ENCODE results near the gene GLIS1. TPM values are rescaled to one million over a fixed set of nuclear protein-coding genes. Genes with fewer than 3 reads are reported as not detected.
A peak's percentile ranks its signal among the peaks of the same experiment; 100 is the strongest.

The GLIS1 gene
- total and polyA plus RNA-seq, 7 donors, result 0.03 to 0.40 (median 0.15) TPM

- Histone ChIP-seq H3K27ac (no peak overlapping the region), H3K4me3 (no peak overlapping the region), H3K9me3 (no peaks in the 10 kb centered on the region), H3K4me1 (no peaks in the 10 kb centered on the region), H3K36me3 (ENCODE audit: insufficient read depth in 1 of 2, low read depth in 1 of 2) (no peaks in the 10 kb centered on the region), H3K27me3 (ENCODE audit: insufficient read depth in 3 of 3, low read length in 2 of 3) (peaks cover 0 to 2% (median 0%) of the 10 kb centered on the region in 3 donors)
- 91 to 93% (median 93%) methylated on average over 6 of the region's 6 CpGs for WGBS, 3 donors
- DNase-seq (no peak), ATAC-seq (no peak)
- no peak for TF ChIP-seq CTCF (IDR thresholded peaks at IDR 0.05)
- intact Hi-C loops (cut with DNase I), result no loop called here
Measured at GRCh38 chr1:53603431-53603830, 135.5 kb downstream of the GLIS1 start.

GRCh38 chr1:53601867-53602775 lies 136.8 kb downstream of the GLIS1 start:
- no peak overlapping the region for H3K27ac ChIP-seq
- no peak for DNase-seq
- intact Hi-C loops (cut with DNase I), result no loop called here
- no peaks in the 10 kb centered on the region for H3K4me1 ChIP-seq
- H3K36me3 ChIP-seq (ENCODE audit: insufficient read depth in 1 of 2, low read depth in 1 of 2), result no peaks in the 10 kb centered on the region
- H3K9me3 ChIP-seq, result no peaks in the 10 kb centered on the region
- no peaks in the 10 kb centered on the region for H3K27me3 ChIP-seq (ENCODE audit: insufficient read depth in 3 of 3, low read length in 2 of 3)
- TF ChIP-seq CTCF (IDR thresholded peaks at IDR 0.05), result no peak
- no peak for ATAC-seq
- no peak overlapping the region for H3K4me3 ChIP-seq
- 64 to 75% (median 72%) methylated on average over 21 of the region's 21 CpGs for WGBS, 3 donors

- no peaks in the 10 kb centered on the region for H3K9me3 ChIP-seq
- no peaks in the 10 kb centered on the region for H3K4me1 ChIP-seq
- TF ChIP-seq CTCF (IDR thresholded peaks at IDR 0.05), result no peak
- 83 to 87% (median 86%) methylated on average over 11 of the region's 11 CpGs for WGBS, 3 donors
- intact Hi-C loops (cut with DNase I), result no loop called here
- DNase-seq (peak in 1 of 2 donors; percentile 38), ATAC-seq (no peak)
- H3K27me3 ChIP-seq (ENCODE audit: insufficient read depth in 3 of 3, low read length in 2 of 3), result no peaks in the 10 kb centered on the region
- no peak overlapping the region for H3K4me3 ChIP-seq
- no peak overlapping the region for H3K27ac ChIP-seq
- no peaks in the 10 kb centered on the region for H3K36me3 ChIP-seq (ENCODE audit: insufficient read depth in 1 of 2, low read depth in 1 of 2)
Measured at GRCh38 chr1:53601031-53601745, 137.8 kb downstream of the GLIS1 start.

GRCh38 chr1:53600561-53600960 lies 138.4 kb downstream of the GLIS1 start:
- intact Hi-C loops (cut with DNase I), result no loop called here
- ATAC-seq, result no peak
- Histone ChIP-seq H3K9me3 (no peaks in the 10 kb centered on the region), H3K36me3 (ENCODE audit: insufficient read depth in 1 of 2, low read depth in 1 of 2) (no peaks in the 10 kb centered on the region), H3K27ac (no peak overlapping the region), H3K4me1 (no peaks in the 10 kb centered on the region), H3K27me3 (ENCODE audit: insufficient read depth in 3 of 3, low read length in 2 of 3) (no peaks in the 10 kb centered on the region), H3K4me3 (no peak overlapping the region)
- no peak for TF ChIP-seq CTCF (IDR thresholded peaks at IDR 0.05)
- WGBS, 3 donors, result 55 to 66% (median 55%) methylated on average over 8 of the region's 8 CpGs
- DNase-seq, result peak in 1 of 2 donors; percentile 2
